ENCODE data around the gene C2CD4C.
"Not testable (repeated sequence)": the region's sequence is repeated elsewhere in the genome, so short reads cannot be mapped to it uniquely, and the experiment has no call there.

C2CD4C gene

GRCh38 chr19:362154-362553, 46.8 kb downstream of the C2CD4C start:
- DNase-seq = no peak

DNA sequence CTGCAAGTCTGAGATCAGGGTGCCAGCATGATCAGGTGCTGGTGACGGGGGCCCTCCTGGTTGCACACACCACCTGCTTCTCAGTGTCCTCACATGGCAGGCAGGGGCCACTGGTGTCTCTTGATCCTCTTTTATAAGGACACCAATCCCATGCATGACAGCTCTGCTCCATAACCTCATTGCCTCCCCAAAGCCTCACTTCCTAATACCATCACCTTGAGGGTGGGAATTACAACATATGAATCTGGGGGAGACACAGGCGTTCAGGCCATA, 49.4 kb downstream of the C2CD4C start:
- DNase-seq = no peak

DNA sequence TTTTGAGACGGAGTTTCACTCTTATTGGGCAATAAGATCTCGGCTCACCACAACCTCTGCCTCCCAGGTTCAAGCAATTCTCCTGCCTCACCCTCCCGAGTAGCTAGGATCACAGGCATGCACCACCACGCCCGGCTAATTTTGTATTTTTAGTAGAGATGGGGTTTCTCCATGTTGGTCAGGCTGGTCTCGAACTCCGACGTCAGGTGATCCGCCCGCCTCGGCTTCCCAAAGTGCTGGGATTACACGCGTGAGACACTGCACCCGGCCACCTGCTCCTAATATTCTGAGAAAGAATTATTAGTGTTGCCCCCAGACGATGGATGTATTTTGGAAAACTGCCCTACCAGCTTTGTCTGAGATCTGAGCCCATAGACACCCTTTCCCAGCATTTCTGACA, 53.4 kb downstream of the C2CD4C start:
- not testable (repeated sequence) for DNase-seq
